SIG-M5 treated with dmso at 0.1 percent for 504 hours (cell line): Measurements from ENCODE around the gene PLSCR5.

Experiments
- DNase-seq: peaks from one replicate; lab custom pipeline; 2025; ENCODE audit not compliant: unreplicated experiment; lab: John Stamatoyannopoulos, UW

Gene PLSCR5, protein sequence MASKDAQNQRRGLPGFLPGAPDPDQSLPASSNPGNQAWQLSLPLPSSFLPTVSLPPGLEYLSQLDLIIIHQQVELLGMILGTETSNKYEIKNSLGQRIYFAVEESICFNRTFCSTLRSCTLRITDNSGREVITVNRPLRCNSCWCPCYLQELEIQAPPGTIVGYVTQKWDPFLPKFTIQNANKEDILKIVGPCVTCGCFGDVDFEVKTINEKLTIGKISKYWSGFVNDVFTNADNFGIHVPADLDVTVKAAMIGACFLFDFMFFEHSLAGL

DNA sequence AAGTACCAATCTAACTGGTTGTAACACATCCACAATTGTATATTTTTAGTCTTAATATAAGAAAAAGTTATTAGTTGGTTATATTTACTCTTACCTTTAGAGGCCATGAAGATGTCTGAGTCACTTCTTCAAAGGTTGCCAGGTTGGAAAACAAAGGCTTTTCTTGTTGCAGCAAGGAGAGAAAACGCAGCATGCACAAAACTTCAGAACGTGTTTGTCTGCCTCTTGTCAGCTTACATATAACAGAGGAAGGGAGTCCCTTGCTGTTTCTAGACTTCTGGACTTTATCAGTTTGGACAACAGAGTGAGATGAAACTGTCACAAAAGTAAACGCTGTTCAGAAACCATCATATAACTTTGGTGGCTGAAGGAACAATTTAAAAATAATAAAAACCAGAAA lies at the start of gene PLSCR5:
PLSCR5 (minus strand) TSS at position 241 of the 400 bp plus-strand sequence; CDS start at position 107, 134 bp downstream.
- DNase-seq = no peak

DNA sequence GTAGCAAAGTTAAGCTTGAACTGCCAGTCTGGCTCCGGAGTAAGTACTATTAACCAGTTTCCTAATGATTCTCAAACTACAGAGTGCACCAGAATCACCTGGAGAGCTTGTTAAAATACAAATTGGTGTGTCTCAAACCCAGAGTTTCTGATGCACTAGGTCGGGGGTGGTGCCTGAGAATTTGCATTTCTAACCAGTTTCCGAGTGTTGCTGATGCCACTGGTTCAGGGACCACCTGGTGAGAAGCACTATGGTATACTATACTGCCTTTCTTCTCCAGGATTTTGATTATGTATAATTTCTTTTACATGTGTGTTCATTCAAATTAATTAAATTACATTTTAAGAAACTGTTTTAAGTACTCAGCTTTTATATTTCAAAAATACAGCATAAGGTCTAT lies 48.8 kb upstream of the PLSCR5 start:
- no peak for DNase-seq

DNA sequence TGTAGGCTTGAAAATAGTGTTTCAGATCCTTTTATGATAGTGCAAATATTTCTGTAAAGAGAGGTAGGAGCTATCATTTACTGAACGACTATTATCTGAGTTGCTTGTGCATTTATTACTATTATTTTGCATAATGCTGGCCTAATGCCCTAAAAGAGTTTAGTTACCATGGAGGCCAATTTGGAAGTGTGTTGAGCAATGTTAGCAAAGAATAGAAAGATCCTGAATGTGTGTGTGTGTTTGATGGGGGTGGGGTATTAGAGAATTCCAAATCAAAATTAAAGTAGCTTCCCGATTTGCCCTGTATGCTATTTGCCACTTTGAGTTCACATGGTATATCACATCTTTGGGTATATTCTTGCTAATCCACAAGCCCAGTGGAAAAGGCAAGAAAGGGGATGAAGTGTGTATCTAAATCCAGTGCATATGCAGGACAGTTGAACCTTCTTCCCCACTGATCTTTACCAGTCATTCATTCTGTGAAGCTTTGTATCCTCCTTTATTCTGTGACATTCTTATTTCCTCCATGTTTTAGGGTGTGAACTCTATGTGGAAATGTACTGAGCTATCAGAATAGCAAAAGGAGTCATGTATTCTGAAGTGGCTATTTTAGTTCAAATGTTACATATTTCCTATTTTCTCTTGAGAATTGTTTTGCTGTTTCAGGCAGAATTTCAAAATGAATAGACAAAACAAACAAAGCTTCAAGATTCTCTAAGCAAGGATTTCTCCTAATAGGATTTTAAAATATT lies 45.7 kb upstream of the PLSCR5 start:
- no peak for DNase-seq

DNA sequence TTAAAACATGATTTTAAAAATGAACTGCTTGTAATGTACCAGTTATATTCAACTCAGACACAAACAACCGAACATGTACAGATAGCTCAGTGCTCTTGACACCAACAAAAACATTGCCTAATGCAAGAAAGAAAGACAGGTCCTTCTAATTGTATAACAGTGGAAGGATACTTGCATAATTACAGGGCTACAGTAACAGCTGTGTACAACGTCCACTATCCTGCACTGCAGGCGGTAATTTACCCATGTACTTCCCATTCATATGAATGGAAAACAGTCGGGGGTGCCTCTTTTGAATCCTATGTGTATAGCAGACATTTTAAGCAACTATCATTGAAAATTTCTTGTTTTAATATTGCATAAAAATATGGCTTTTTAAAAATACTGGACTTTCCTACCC lies 41.1 kb upstream of the PLSCR5 start:
- DNase-seq = peak; percentile 52

DNA sequence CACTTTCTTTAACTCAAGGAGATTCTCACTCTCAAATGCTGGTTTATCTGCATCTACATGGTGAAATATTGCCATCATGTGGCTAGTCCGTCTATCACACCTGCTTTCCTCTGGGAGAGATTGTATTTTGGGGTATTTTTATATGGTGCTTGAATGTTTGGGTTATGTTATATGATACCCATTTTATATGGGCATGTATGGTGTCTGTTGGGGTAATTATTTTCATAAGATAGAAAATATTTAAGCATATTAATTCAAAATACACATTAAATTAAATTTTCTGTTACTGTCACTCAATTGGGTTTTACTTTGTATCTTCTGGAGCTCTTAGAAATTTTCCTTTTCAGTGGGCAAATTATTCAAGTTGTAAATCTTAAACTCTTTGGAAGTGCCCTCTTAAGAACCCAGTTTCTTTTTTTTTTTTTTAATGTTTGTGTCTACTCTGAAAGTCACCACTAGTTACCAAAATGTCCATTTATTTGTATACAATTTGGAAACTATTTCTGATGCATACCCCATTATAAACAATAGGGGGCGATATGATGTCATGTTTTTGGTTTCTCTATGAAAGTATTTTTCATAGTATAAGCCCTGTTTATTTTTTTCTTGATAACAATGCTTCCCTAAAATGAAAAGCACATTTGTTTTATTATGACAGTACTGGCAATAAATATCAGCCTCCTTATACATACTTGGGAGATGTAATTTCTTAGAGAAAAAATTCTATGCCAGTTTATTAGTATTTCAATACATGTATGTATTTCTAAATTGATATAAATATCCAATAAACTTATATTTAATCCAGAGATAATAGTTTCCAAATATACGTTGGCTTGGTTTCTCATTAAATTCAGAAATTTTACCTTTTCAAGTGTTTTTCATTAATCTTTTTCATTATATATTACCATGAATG lies 36.1 kb upstream of the PLSCR5 start:
- peak; percentile 59 for DNase-seq

DNA sequence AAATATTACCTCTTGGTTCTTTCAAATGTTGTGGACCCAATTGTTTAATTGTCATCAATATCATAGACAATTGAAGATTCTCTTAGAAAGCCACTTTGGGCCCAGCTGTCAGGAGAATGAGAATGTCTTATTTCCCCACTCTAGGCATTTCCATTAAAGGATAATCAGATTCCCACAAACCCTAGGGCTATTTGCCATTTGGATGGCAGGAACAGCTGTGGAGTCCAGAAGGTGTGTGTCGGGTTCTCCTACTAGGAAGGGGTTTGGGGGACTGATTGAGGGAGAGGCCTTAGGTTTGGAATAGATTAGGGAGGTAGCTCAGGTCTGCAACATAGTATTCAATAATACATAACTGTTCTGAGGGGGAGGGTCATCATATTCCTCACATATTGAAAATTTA lies 35.2 kb upstream of the PLSCR5 start:
- DNase-seq = no peak

DNA sequence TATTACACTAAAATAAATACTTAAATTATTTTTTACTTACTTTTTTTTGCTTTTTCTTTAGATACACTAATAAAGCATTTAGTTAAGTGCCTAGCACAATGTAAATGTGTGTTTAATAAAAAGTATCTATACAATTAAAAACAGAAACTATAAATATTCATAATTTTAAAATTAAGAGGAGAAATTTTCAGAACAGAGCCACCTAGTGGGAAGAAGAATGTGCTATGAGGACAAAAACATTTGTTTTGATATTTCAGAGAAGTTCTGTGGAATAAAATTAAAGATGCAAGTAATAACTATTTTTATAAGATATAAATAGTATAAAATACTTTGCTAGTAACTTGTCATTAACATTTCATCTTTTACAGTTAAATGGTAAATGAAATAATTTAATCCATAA lies 33.6 kb upstream of the PLSCR5 start:
- DNase-seq = peak; percentile 12

DNA sequence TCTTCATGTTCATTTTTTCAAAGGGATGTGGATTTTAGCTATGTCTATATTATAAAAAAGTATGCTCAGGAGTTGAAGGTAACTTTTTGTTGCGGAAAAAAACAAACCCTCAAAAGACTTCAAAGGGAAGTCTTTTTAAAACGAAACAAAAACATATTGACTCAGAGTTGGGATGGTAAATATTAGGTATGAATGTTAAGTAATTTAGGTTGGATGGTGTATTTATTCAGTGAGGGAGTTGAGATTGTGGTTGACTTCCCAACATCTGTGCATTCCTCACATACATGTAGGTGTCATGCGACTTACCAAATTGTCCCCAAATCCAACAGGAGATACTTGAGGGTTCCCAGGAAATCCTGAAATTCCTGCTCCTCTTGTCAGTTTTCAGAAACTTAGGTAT lies 32.7 kb upstream of the PLSCR5 start:
- no peak for DNase-seq

DNA sequence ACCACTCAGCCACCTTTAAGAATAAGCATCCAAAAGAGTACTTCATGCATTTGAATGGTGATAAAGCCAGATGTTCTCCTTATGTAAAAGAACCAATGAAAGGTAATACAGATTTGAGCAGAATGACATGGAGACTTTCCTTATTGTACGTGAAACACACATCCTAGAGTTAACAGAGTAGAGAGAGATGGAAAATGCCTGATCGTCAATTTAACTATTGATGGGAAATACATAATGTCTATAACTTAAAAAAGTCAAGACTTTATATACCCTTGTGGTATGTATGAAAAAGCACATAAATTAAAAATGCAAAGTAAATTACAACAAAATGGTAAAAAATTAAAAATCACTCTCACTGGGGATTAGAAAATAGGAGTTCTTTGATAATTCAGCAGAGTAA lies 31.7 kb upstream of the PLSCR5 start:
- DNase-seq = no peak

DNA sequence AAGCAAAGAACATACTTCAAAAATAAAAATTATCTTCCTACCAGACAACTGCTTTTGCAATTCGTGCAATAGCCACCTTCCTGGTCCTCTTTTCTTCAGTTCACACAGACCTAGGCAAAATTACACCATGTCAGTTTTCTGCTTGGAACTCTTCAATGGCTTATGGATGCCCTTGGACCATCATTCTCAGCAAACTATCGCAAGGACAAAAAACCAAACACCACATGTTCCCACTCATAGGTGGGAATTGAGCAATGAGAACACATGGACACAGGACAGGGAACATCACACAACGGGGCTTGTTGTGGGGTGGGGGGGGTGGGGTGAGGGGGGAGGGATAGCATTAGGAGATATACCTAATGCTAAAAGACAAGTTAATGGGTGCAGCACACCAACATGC lies 29.2 kb upstream of the PLSCR5 start:
- no peak for DNase-seq

DNA sequence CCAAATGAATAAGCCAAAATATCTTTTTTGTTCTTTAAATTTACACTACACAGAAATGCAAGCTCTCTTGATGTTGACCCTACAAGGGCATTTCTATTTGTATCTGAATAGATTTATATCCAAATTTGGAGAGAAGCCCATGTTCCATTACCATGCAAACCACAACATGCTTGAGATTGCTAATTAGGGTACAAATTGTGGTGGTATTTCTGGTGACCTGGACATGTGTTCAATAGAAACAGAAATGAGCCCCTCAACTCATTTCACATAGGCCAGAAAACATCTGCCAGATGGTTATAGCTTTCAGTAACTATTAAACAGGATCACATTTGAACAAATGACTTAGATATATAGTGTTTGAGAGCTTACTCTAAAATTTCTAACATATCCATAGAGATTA lies 23.5 kb upstream of the PLSCR5 start:
- no peak for DNase-seq

DNA sequence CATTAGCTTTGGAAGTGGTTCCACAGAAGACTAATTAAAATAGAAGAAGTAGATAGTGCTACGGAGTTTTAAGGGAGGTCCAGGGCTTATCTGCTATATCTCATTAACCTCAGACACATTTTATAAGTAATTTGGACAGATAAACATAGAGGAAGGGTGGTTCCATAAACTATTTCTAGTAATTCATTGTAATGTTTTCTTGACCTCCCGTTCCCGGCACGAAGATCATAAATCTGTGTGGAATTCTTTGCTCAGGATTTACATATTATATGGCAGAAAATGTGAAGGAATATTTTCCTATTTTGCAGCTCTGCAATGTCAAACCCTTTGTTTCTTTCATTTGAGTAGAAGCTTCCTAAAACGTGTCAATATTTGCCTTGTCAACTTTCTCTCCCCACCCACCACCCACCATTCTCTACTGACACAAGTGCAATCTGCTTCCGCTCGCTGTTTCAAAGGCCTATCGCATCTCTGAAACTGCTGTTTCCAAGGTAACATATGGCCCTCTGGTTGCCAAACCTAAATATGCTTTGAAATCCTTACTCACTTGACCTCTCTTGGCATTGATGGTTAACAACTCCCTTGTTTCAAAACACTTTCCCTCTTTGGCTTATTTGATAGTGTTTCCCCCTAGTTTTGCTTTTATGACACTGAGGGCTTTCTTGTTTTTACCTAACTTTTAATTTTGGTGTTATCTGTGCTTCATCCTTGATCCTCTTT lies 21.4 kb upstream of the PLSCR5 start:
- no peak for DNase-seq

DNA sequence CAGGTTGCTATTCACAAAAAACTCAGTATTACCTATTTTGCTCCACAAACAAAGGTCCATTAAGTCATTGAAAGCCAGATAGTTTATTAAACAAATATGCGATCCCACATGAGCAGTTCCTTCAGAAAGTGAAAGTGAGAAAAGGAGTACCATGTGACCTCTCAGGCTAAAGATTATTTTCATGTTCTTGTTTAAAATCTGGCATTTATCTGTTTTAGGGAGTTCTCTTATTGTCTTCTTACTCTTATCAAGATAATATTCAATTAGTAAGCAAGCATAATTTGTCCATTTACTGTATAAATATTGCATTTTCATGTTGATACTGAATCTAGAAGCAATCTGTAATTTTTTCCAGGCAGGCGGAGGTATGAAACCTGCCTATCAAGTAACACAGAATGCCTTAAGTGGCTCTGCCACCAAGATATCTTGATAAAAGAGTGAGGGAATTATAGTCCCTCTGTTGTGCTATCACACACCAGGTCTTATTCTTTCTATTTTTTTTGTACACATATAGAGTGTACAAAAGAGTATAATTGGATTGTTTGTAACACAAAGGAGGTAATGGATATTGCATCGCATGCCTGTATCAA lies 20.1 kb upstream of the PLSCR5 start:
- no peak for DNase-seq

DNA sequence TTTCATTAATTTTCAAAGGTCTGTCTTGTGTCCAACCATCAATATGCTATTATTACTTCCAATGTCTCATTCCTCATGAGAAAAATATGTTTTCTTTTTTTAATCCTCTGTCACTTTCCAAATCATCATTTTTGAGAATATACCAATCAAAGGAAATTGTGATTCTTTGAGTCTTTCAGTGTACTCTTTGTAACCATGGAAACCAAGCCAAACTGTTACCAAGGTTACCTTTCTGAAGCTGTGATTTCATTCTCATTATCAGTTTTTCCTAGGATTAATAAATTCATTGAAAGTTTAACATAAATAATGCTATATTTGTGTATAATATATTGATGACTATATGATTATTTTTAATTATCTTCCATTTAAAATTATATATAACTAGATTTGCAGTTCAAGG lies 16.6 kb upstream of the PLSCR5 start:
- DNase-seq = no peak

DNA sequence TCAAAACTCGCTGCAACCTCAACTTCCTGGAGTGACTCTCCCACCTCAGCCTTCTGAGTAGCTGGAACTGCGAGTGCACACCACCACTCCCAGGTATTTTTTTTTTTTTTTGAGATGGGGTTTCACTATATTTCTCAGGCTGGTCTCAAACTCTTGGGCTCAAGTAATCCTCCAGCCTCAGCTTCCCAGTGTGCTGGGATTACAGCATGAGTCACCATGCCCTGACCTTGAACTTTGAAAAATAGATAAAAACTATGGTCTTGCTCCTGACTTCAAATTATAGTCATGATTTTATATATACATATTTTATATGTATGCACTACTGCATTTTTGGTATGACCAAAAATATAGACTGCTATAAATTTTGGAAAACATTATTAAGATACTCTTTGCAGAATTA lies 6.9 kb upstream of the PLSCR5 start:
- no peak for DNase-seq

DNA sequence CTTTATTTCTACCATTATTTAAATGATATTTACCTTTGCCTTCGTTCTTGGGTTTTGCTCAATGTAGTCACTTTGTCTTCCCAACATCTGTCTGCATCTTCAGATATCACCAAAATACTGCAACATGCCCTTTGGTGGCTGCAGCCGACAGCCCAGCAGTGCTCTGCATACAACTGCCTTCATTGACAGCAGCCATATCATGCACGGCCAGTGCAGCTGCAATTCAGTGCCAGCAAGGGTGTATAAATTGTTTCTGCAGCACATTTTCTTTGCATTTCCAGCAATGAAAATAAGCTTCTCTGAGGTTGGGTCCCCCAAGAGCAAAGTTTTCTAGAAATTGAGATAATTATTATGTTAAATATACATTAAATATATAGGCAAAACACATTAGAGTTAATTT lies 6.0 kb upstream of the PLSCR5 start:
- DNase-seq = no peak

DNA sequence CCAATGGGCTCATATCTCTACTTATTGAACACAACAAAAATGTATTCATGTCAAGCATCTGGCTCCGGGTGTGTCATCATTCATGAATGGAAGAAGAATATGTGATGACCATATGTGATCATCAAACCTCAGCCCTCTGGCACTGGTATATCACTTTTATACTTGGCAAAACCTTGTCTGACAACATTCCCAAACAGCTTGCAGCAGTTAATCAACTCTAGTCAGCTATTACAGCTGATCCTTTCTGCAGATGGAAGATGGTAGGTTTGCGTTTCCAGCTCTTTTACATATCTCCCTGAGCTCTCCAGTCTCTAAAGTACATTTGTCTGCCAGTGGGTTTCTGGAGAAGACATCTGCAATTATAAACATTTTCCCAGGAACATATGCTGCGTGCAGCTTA lies 6.6 kb downstream of the PLSCR5 start:
- no peak for DNase-seq

DNA sequence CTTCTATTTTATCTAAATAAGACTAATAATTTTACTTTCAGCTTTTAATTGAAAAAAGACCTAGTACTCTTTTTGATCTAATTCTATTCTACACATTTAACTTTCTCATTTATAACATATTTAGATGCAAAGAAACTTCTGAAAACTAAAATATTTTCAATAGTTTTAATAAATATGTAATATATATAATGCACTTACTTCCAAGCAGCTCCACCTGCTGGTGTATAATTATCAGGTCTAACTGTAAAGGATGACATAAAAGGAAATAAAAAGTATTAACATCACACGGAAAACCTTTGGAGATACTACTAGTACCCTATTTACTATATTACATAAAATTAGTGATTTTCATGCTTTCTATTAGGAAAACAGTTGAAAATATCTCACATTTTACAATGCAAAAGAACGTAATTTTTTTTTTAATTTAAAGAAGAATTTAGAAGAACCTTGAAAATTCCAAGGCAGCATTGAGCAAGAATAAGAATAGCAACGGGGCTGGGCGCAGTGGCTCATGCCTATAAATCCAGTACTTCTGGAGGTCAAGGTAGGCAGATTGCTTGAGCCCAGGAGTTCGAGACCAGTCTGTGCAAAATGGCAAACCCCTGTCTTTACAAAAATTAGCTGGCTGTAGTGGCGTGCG lies 10.2 kb downstream of the PLSCR5 start:
- DNase-seq = no peak

DNA sequence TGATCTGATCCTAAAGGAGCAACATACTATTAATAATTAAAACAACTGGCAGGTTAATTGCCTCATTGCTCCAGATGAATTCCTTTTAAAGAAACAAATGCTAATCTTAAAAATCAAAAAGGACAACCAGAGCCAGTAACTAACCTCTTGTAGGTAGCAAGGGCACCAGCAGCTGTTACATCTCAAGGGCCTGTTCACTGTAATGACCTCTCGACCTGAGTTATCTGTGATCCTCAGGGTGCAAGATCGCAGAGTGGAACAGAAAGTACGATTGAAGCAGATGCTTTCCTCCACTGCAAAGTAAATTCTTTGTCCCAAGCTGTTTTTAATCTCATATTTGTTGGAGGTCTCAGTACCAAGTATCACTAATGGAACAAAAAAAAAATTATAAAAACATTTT lies 11.4 kb downstream of the PLSCR5 start:
- DNase-seq = no peak

DNA sequence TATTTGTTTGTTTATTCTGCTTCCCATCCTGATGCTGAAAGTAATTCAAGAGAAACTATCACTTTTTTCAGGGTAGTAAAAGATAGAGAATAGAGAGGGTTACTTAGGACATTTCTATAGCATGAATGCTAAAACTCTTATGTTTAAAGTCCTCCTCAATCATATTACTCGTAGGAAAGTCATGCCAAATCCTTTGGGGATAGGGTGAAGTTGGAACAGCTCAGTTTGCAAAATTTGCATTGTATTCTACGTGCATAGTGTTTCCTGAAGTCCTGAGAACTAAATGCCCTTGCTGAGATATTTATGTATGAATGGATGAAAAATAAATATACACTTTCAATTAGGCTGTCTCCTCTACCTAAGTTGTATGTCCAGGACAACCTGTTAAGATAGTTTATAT lies 14.6 kb downstream of the PLSCR5 start:
- DNase-seq = no peak
